GM12878 (cell line): ENCODE data around the gene SKP2. TPM values are rescaled to one million over a fixed set of nuclear protein-coding genes. Genes with fewer than 3 reads are reported as not detected.

ENCODE experiments used
- ATAC-seq: fragments of 200-7000 bp; cut with Tn5 transposase; 3 replicates; pipeline ENCODE4 v1.9.1; 2020; ENCODE audit warnings: mild to moderate bottlenecking, moderate library complexity
- BruUV-seq: library from RNA; stranded (reverse); fragments of 400-500 nt; replicated peaks from 2 replicates; lab custom pipeline; 2021; lab: Mats Ljungman, UMichigan
- CTCF ChIA-PET: fragments of 300-600 bp; sonication (Branson Sonifier 250); formaldehyde crosslinking; extraction: SDS; loops from one replicate; lab custom pipeline; 2021; ENCODE audit warnings: inconsistent platforms; lab: Yijun Ruan, JAX
- POLR2A ChIA-PET: fragments of 350-600 bp; formaldehyde crosslinking; extraction: SDS; loops from one replicate; lab custom pipeline; 2021; ENCODE audit warnings: inconsistent platforms; lab: Charles Lee
- RAD21 ChIA-PET: fragments of 300-600 bp; sonication (Branson Sonifier 250); formaldehyde crosslinking; loops from one replicate; lab custom pipeline; 2023; ENCODE audit warnings: antibody characterized with exemption; ENCODE audit not compliant: unreplicated experiment; lab: Charles Lee
- SMC1A ChIA-PET: fragments of 300-600 bp; sonication (Branson Sonifier 250); formaldehyde crosslinking; loops from one replicate; lab custom pipeline; 2023; ENCODE audit not compliant: unreplicated experiment, uncharacterized antibody; lab: Charles Lee
- DNase-seq: peaks from one replicate; pipeline ENCODE4 v3.0.0-alpha.2; 2011; ENCODE audit warnings: low read depth, low spot score
- FAIRE-seq: peaks from 3 replicates; lab custom pipeline; 2011; peaks lifted over from hg19 to GRCh38; lab: Jason Lieb, UNC
- H2AFZ ChIP-seq: 2 replicates; pipeline ENCODE4 v1.6.0; 2011; ENCODE audit warnings: low read depth, low read length, control low read depth; ENCODE audit not compliant: control insufficient read depth
- H3K27ac ChIP-seq: 2 replicates; pipeline ENCODE4 v1.5.1; 2011; ENCODE audit warnings: control low read depth; ENCODE audit not compliant: control insufficient read depth, insufficient read depth
- H3K27me3 ChIP-seq, 2 experiments: replicated peaks in 1 of 2; 2 replicates each; pipeline versions ENCODE4 v1.6.0 to v1.6.1; 2011; ENCODE audit warnings: low read length in 1 of 2; ENCODE audit not compliant: control insufficient read depth in 2 of 2, insufficient read depth in 2 of 2
- H3K36me3 ChIP-seq, 2 experiments: 2 replicates each; pipeline ENCODE4 v1.5.1; 2011; ENCODE audit warnings: low read length in 1 of 2; ENCODE audit not compliant: control insufficient read depth in 2 of 2, insufficient read depth in 2 of 2
- H3K4me1 ChIP-seq: 2 replicates; pipeline ENCODE4 v1.6.1; 2011; ENCODE audit warnings: mild to moderate bottlenecking, low read length, moderate library complexity, mixed read lengths; ENCODE audit not compliant: control insufficient read depth, insufficient read depth
- H3K4me2 ChIP-seq: 2 replicates; pipeline ENCODE4 v1.6.0; 2011; ENCODE audit warnings: control low read depth; ENCODE audit not compliant: control insufficient read depth, insufficient read depth
- H3K4me3 ChIP-seq: fragments of 200-600 bp; sonication (generic); 2 replicates; pipeline ENCODE4 v1.5.1; 2016
- H3K79me2 ChIP-seq: 2 replicates; pipeline ENCODE4 v1.6.0; 2011; ENCODE audit warnings: low read length; ENCODE audit not compliant: control insufficient read depth, insufficient read depth
- H3K9ac ChIP-seq: 2 replicates; pipeline ENCODE4 v1.8.0; 2011; ENCODE audit warnings: low read length, control low read depth, mixed read lengths; ENCODE audit not compliant: control insufficient read depth, insufficient read depth
- H3K9me3 ChIP-seq: replicated peaks from 3 replicates; pipeline ENCODE4 v1.5.1; 2011; ENCODE audit warnings: mild to moderate bottlenecking, low read length; ENCODE audit not compliant: control insufficient read depth, insufficient read depth
- H4K20me1 ChIP-seq: 2 replicates; pipeline ENCODE4 v1.6.0; 2011; ENCODE audit not compliant: control insufficient read depth, insufficient read depth
- CEBPB ChIP-seq, 2 experiments: fragments of 150-350 bp in 1 of 2; IDR thresholded peaks; 2 replicates each; pipeline ENCODE4 v1.6.1; 2012 to 2014; ENCODE audit warnings: low read depth in 2 of 2, low read length in 2 of 2, borderline replicate concordance in 1 of 2, inconsistent platforms in 1 of 2
- IKZF2 ChIP-seq, 2 experiments: fragments of 450-650 bp; IDR thresholded peaks; 2 replicates each; pipeline ENCODE4 v1.6.1; 2017; ENCODE audit warnings: mild to moderate bottlenecking in 2 of 2, moderate library complexity in 2 of 2
- IRF5 ChIP-seq: fragments of 450-650 bp; IDR thresholded peaks from 2 replicates; pipeline ENCODE4 v1.6.1; 2017; ENCODE audit warnings: borderline replicate concordance
- JUNB ChIP-seq: IDR thresholded peaks from 2 replicates; pipeline ENCODE4 v1.6.1; 2016; ENCODE audit warnings: antibody characterized with exemption, mild to moderate bottlenecking
- MAX ChIP-seq: IDR thresholded peaks from 2 replicates; pipeline ENCODE4 v1.6.1; 2012; ENCODE audit warnings: low read depth, low read length, improper control_type of control experiment
- MEF2A ChIP-seq: IDR thresholded peaks from 2 replicates; pipeline ENCODE4 v1.6.1; 2011; ENCODE audit warnings: low read depth, mild to moderate bottlenecking, low read length, moderate library complexity; ENCODE audit not compliant: insufficient read depth
- RCOR1 ChIP-seq: conservative IDR thresholded peaks from 2 replicates; pipeline ENCODE4 v1.6.1; 2012; ENCODE audit warnings: low read depth, low read length, improper control_type of control experiment
- SMAD1 ChIP-seq: fragments of 450-650 bp; IDR thresholded peaks from 2 replicates; pipeline ENCODE4 v1.6.1; 2018; ENCODE audit warnings: mild to moderate bottlenecking, low read depth; ENCODE audit not compliant: partially characterized antibody
- TAF1 ChIP-seq: IDR thresholded peaks from 2 replicates; pipeline ENCODE4 v1.6.1; 2011; ENCODE audit warnings: mild to moderate bottlenecking, low read depth, low read length, borderline replicate concordance
- ZNF207 ChIP-seq: fragments of 450-650 bp; IDR thresholded peaks from 2 replicates; pipeline ENCODE4 v1.6.1; 2014; ENCODE audit warnings: antibody characterized with exemption, mild to moderate bottlenecking, borderline replicate concordance
- ZNF384 ChIP-seq: IDR thresholded peaks from 2 replicates; pipeline ENCODE4 v1.6.1; 2012; ENCODE audit warnings: low read depth, mild to moderate bottlenecking, low read length, improper control_type of control experiment, borderline replicate concordance
- WGBS: methylation state at CpG from one replicate; pipeline ENCODE4 v1.1.6; 2016; ENCODE audit warnings: low lambda C conversion rate; ENCODE audit not compliant: insufficient replicate concordance, insufficient coverage; ENCODE audit errors: missing lambda C conversion rate; 5-methylcytosine and 5-hydroxymethylcytosine counted together
- in situ Hi-C: fragments of 300-500 bp; cut with MboI; formaldehyde crosslinking; loops from 9 replicates; pipeline ENCODE4 v1.14.3; 2018; ENCODE audit warnings: mixed read lengths
- intact Hi-C: fragments of 100-400 bp; cut with micrococcal nuclease; formaldehyde crosslinking; loops from one replicate; pipeline ENCODE4 v1.14.2; 2022; ENCODE audit not compliant: unreplicated experiment
- polyA plus RNA-seq, 11 experiments: library from polyadenylated mRNA; depleted of rRNA in 4 of 11; unstranded in 6 of 11; stranded (reverse) in 5 of 11; fragments of >200 nt; fragmentation: Nextera tagmentation in 4 of 11; fragmentation: Illumina TruSeq in 1 of 11; extraction: Ambion mirVana in 4 of 11; extraction: Trizol in 1 of 11; gene quantifications; 1 replicate in 1 of 11; 2 replicates in 10 of 11; pipeline versions ENCODE4 v1.2.1 to v1.2.3, GENCODE V29; 2011 to 2016; ENCODE audit warnings: inconsistent platforms in 2 of 11, missing spikeins in 2 of 11, low read depth in 1 of 11
- total RNA-seq, 4 experiments: library from RNA; depleted of rRNA in 3 of 4; stranded (reverse); fragments of >200 nt in 3 of 4; fragmentation: Illumina TruSeq in 1 of 4; extraction: Trizol in 1 of 4; gene quantifications; 2 replicates each; pipeline versions ENCODE4 v1.2.1 to v1.2.3, GENCODE V29; 2013 to 2021
- TF ChIP-seq, protein P1 (sequence below): fragments of 450-650 bp; IDR thresholded peaks from 2 replicates; pipeline ENCODE4 v1.6.1; 2016; ENCODE audit warnings: mild to moderate bottlenecking
- TF ChIP-seq, protein P2 (sequence below): IDR thresholded peaks from 2 replicates; pipeline ENCODE4 v1.6.1; 2012; ENCODE audit warnings: low read depth, low read length, improper control_type of control experiment
- TF ChIP-seq, protein P3 (sequence below): fragments of 450-650 bp; formaldehyde crosslinking; IDR thresholded peaks from 2 replicates; pipeline ENCODE4 v1.5.0; 2022; ENCODE audit warnings: mild to moderate bottlenecking, missing genetic modification characterization

Gene SKP2
- total and polyA plus RNA-seq, 10 of the 15 experiments (the other 5 are each of a cell fraction or from before 2014, with no cell fraction given): 13.9 to 50.8 (median 36.9) TPM

GRCh38 chr5:36174119-36174518, 22.2 kb downstream of the SKP2 start:
- Histone ChIP-seq H3K27ac (no peak overlapping the region), H3K79me2 (no peaks in the 10 kb centered on the region), H2AFZ (no peak overlapping the region), H3K9ac (no peak overlapping the region), H3K4me3 (no peak overlapping the region), H3K4me1 (peaks cover 14% of the 10 kb centered on the region), H3K36me3 (peaks cover 5 to 26% of the 10 kb centered on the region in 2 experiments), H3K27me3 (no peaks in the 10 kb centered on the region), H3K9me3 (no peaks in the 10 kb centered on the region), H3K4me2 (no peak overlapping the region), H4K20me1 (no peaks in the 10 kb centered on the region)
- intact Hi-C loops (no loop called here), in situ Hi-C loops (loop anchor here (10.0 kb wide), 1 partner anchor 521 kb away; no protein-coding TSS in a partner anchor)
- TF ChIP-seq ZNF384: no peak
- no peak for TF ChIP-seq JUNB
- no peak for TF ChIP-seq MAX
- no peak for TF ChIP-seq IKZF2 (IDR thresholded peaks at IDR 0.05)
- TF ChIP-seq, protein P1, sequence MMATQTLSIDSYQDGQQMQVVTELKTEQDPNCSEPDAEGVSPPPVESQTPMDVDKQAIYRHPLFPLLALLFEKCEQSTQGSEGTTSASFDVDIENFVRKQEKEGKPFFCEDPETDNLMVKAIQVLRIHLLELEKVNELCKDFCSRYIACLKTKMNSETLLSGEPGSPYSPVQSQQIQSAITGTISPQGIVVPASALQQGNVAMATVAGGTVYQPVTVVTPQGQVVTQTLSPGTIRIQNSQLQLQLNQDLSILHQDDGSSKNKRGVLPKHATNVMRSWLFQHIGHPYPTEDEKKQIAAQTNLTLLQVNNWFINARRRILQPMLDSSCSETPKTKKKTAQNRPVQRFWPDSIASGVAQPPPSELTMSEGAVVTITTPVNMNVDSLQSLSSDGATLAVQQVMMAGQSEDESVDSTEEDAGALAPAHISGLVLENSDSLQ: no peak
- TF ChIP-seq, protein P2, sequence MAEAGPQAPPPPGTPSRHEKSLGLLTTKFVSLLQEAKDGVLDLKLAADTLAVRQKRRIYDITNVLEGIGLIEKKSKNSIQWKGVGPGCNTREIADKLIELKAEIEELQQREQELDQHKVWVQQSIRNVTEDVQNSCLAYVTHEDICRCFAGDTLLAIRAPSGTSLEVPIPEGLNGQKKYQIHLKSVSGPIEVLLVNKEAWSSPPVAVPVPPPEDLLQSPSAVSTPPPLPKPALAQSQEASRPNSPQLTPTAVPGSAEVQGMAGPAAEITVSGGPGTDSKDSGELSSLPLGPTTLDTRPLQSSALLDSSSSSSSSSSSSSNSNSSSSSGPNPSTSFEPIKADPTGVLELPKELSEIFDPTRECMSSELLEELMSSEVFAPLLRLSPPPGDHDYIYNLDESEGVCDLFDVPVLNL: no peak
- TF ChIP-seq ZNF207: no peak
- no peak for TF ChIP-seq RCOR1
- TF ChIP-seq, protein P3, sequence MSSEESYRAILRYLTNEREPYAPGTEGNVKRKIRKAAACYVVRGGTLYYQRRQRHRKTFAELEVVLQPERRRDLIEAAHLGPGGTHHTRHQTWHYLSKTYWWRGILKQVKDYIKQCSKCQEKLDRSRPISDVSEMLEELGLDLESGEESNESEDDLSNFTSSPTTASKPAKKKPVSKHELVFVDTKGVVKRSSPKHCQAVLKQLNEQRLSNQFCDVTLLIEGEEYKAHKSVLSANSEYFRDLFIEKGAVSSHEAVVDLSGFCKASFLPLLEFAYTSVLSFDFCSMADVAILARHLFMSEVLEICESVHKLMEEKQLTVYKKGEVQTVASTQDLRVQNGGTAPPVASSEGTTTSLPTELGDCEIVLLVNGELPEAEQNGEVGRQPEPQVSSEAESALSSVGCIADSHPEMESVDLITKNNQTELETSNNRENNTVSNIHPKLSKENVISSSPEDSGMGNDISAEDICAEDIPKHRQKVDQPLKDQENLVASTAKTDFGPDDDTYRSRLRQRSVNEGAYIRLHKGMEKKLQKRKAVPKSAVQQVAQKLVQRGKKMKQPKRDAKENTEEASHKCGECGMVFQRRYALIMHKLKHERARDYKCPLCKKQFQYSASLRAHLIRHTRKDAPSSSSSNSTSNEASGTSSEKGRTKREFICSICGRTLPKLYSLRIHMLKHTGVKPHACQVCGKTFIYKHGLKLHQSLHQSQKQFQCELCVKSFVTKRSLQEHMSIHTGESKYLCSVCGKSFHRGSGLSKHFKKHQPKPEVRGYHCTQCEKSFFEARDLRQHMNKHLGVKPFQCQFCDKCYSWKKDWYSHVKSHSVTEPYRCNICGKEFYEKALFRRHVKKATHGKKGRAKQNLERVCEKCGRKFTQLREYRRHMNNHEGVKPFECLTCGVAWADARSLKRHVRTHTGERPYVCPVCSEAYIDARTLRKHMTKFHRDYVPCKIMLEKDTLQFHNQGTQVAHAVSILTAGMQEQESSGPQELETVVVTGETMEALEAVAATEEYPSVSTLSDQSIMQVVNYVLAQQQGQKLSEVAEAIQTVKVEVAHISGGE (CRISPR knock-in tag): no peak
- TF ChIP-seq SMAD1: no peak
- TF ChIP-seq CEBPB (IDR thresholded peaks at IDR 0.05; ENCODE audit: borderline replicate concordance in 1 of 2, low read depth in 2 of 2, low read length in 2 of 2): no peak
- TF ChIP-seq IRF5: no peak
- no peak for TF ChIP-seq TAF1
- no peak for TF ChIP-seq MEF2A
- no TSS peak for BruUV-seq
- WGBS: 82% methylated on average over 3 of the region's 3 CpGs
- DNase-seq (no peak), FAIRE-seq (no peak), ATAC-seq (no peak)
- RAD21 ChIA-PET: interaction anchor here (1.1 kb wide), 1 partner anchor 95 kb away, joined by 3 read pairs; no protein-coding TSS in a partner anchor
- CTCF ChIA-PET: no interaction called here
- POLR2A ChIA-PET: no interaction called here
- SMC1A ChIA-PET: no interaction called here
